K562 (cell line): ENCODE data around the gene FHIT. TPM values are rescaled to one million over a fixed set of nuclear protein-coding genes. Genes with fewer than 3 reads are reported as not detected.

Experiments
- ATAC-seq: fragments of 200-7000 bp; cut with Tn5 transposase; 3 replicates; pipeline ENCODE4 v1.9.1; 2020; ENCODE audit warnings: moderate library complexity
- BruUV-seq: library from RNA; stranded (reverse); fragments of 400-500 nt; replicated peaks from 2 replicates; lab custom pipeline; 2021; lab: Mats Ljungman, UMichigan
- CTCF ChIA-PET: fragments of 300-600 bp; formaldehyde crosslinking; extraction: SDS; loops from one replicate; lab custom pipeline; 2021; ENCODE audit warnings: low intra/inter-chr PET ratio; lab: Yijun Ruan, JAX
- POLR2A ChIA-PET: fragments of 300-600, 350-650 bp; sonication (Branson Sonifier 250); formaldehyde crosslinking; extraction: SDS; loops from one replicate; lab custom pipeline; 2021; ENCODE audit warnings: antibody characterized with exemption, inconsistent platforms; lab: Yijun Ruan, JAX
- DNase-seq, 4 experiments: peaks; one replicate each; pipeline versions ENCODE4 v3.0.0 to v3.0.0-alpha.2; 2011 to 2018; ENCODE audit warnings: low spot score in 3 of 4, mixed read lengths in 3 of 4; ENCODE audit errors: extremely low read depth in 1 of 4
- FAIRE-seq: peaks from 2 replicates; lab custom pipeline; 2011; peaks lifted over from hg19 to GRCh38; lab: Jason Lieb, UNC
- H2AFZ ChIP-seq: 2 replicates; pipeline ENCODE4 v1.6.0; 2011; ENCODE audit warnings: low read depth, low read length, control low read depth, inconsistent platforms
- H3K27ac ChIP-seq: fragments of 200-600 bp; 3 replicates; pipeline ENCODE4 v1.8.0; 2011; ENCODE audit warnings: low read depth, mild to moderate bottlenecking, control low read depth, inconsistent platforms, low read length, moderate library complexity, mixed read lengths; ENCODE audit errors: extremely low read depth
- H3K27me3 ChIP-seq, 2 experiments: fragments of 300-600 bp in 1 of 2; 2 replicates in 1 of 2; 3 replicates in 1 of 2; pipeline versions ENCODE4 v1.6.0 to v1.8.0; 2011; ENCODE audit warnings: inconsistent platforms in 2 of 2, low read length in 2 of 2, mild to moderate bottlenecking in 1 of 2, mixed read lengths in 1 of 2, moderate library complexity in 1 of 2; ENCODE audit not compliant: control insufficient read depth in 2 of 2, insufficient read depth in 2 of 2
- H3K36me3 ChIP-seq: fragments of 300-600 bp; 3 replicates; pipeline ENCODE4 v1.8.0; 2011; ENCODE audit warnings: mild to moderate bottlenecking, low read length, inconsistent platforms; ENCODE audit not compliant: control insufficient read depth, insufficient read depth
- H3K4me1 ChIP-seq, 2 experiments: fragments of 200-600 bp in 1 of 2; replicated peaks in 1 of 2; 2 replicates in 1 of 2; 3 replicates in 1 of 2; pipeline versions ENCODE4 v1.5.1 to v1.8.0; 2011; ENCODE audit warnings: inconsistent platforms in 2 of 2, low read length in 2 of 2, mild to moderate bottlenecking in 1 of 2, mixed read lengths in 1 of 2, moderate library complexity in 1 of 2; ENCODE audit not compliant: control insufficient read depth in 2 of 2, insufficient read depth in 2 of 2
- H3K4me2 ChIP-seq: 2 replicates; pipeline ENCODE4 v1.6.1; 2011; ENCODE audit warnings: low read length, control low read depth, inconsistent platforms, mixed read lengths; ENCODE audit not compliant: insufficient read depth
- H3K4me3 ChIP-seq: fragments of 200-600 bp; sonication (generic), shearing (Covaris generic); 2 replicates; pipeline ENCODE4 v1.5.1; 2016; ENCODE audit warnings: control low read depth, inconsistent platforms
- H3K79me2 ChIP-seq: fragments of 200-600 bp; 3 replicates; pipeline ENCODE4 v1.8.0; 2011; ENCODE audit warnings: low read length, inconsistent platforms; ENCODE audit not compliant: control insufficient read depth, insufficient read depth
- H3K9ac ChIP-seq, 2 experiments: 2 replicates each; pipeline versions ENCODE4 v1.6.0 to v1.6.1; 2011; ENCODE audit warnings: low read depth in 2 of 2, low read length in 2 of 2, control low read depth in 1 of 2, inconsistent platforms in 1 of 2, mild to moderate bottlenecking in 1 of 2, mixed read lengths in 1 of 2; ENCODE audit not compliant: insufficient read depth in 1 of 2
- H3K9me1 ChIP-seq: one replicate; pipeline ENCODE4 v1.6.0; 2011; ENCODE audit warnings: inconsistent platforms, mild to moderate bottlenecking, low read length, moderate library complexity; ENCODE audit not compliant: control insufficient read depth, insufficient read depth
- H3K9me3 ChIP-seq: replicated peaks from 2 replicates; pipeline ENCODE4 v1.5.1; 2011; ENCODE audit warnings: low read depth, low read length, inconsistent platforms; ENCODE audit not compliant: control insufficient read depth, insufficient read depth
- H4K20me1 ChIP-seq: replicated peaks from 2 replicates; pipeline ENCODE4 v1.6.1; 2011; ENCODE audit warnings: low read length, inconsistent platforms, mixed read lengths; ENCODE audit not compliant: control insufficient read depth, insufficient read depth
- FOXP4 ChIP-seq: sonication (generic); formaldehyde crosslinking; IDR thresholded peaks from 2 replicates; pipeline ENCODE4 v1.8.0; 2022; ENCODE audit warnings: mild to moderate bottlenecking, missing genetic modification reagents, borderline replicate concordance
- HDGF ChIP-seq: fragments of 450-650 bp; IDR thresholded peaks from 2 replicates; pipeline ENCODE4 v1.6.1; 2016
- HNRNPL ChIP-seq: fragments of 200-400 bp; formaldehyde crosslinking; IDR thresholded peaks from 2 replicates; pipeline ENCODE4 v1.6.1; 2017; ENCODE audit warnings: low read depth, mild to moderate bottlenecking, low read length
- KAT8 ChIP-seq: fragments of 450-650 bp; IDR thresholded peaks from 2 replicates; pipeline ENCODE4 v1.6.1; 2016; ENCODE audit warnings: low read depth, mild to moderate bottlenecking
- NCOA6 ChIP-seq: fragments of 450-650 bp; IDR thresholded peaks from 2 replicates; pipeline ENCODE4 v1.6.1; 2017; ENCODE audit warnings: mild to moderate bottlenecking
- PHF21A ChIP-seq: fragments of 450-650 bp; IDR thresholded peaks from 2 replicates; pipeline ENCODE4 v1.6.1; 2017; ENCODE audit warnings: low read depth, borderline replicate concordance
- PTTG1 ChIP-seq: fragments of 450-650 bp; IDR thresholded peaks from 2 replicates; pipeline ENCODE4 v1.6.1; 2016; ENCODE audit warnings: low read depth, mild to moderate bottlenecking, missing genetic modification characterization, missing compliant biosample characterization
- RBM34 ChIP-seq: fragments of 200-400 bp; formaldehyde crosslinking; IDR thresholded peaks from 2 replicates; pipeline ENCODE4 v1.6.1; 2018; ENCODE audit warnings: low read length, borderline replicate concordance; ENCODE audit not compliant: insufficient read depth
- RNF2 ChIP-seq: sonication (generic); IDR thresholded peaks from 2 replicates; pipeline ENCODE4 v1.6.1; 2016
- SFPQ ChIP-seq: fragments of 200-400 bp; formaldehyde crosslinking; IDR thresholded peaks from 2 replicates; pipeline ENCODE4 v1.6.1; 2017; ENCODE audit warnings: mild to moderate bottlenecking, low read depth, low read length, moderate library complexity
- STAT5B ChIP-seq: fragments of 250-450 bp; sonication (Bioruptor Pico); IDR thresholded peaks from 2 replicates; pipeline ENCODE4 v1.8.0; 2021; ENCODE audit warnings: mild to moderate bottlenecking, inconsistent platforms
- TCF7 ChIP-seq: sonication (generic); IDR thresholded peaks from 2 replicates; pipeline ENCODE4 v1.6.1; 2016; ENCODE audit warnings: antibody characterized with exemption, borderline replicate concordance
- ZBED1 ChIP-seq: IDR thresholded peaks from 2 replicates; pipeline ENCODE4 v1.6.1; 2014
- ZNF354B ChIP-seq: fragments of 250-450 bp; sonication (Bioruptor Pico); IDR thresholded peaks from 2 replicates; pipeline ENCODE4 v1.4.0; 2020
- ZNF561 ChIP-seq: fragments of 450-650 bp; formaldehyde crosslinking; conservative IDR thresholded peaks from 2 replicates; pipeline ENCODE4 v1.4.0; 2020; ENCODE audit warnings: mild to moderate bottlenecking, moderate library complexity
- ZNF583 ChIP-seq: fragments of 250-450 bp; sonication (Bioruptor Pico); IDR thresholded peaks from 2 replicates; pipeline ENCODE4 v1.4.0; 2020
- in situ Hi-C: fragments of 300-500 bp; cut with MboI; formaldehyde crosslinking; loops from 4 replicates; pipeline ENCODE4 v1.15.0; 2018; ENCODE audit warnings: inconsistent platforms, mixed read lengths
- intact Hi-C: fragments of 100-400 bp; cut with micrococcal nuclease; formaldehyde crosslinking; loops from 2 replicates; pipeline ENCODE4 v1.14.2; 2022
- polyA plus RNA-seq, 8 experiments: library from polyadenylated mRNA; depleted of rRNA in 4 of 8; stranded (reverse) in 5 of 8; unstranded in 3 of 8; fragments of >200 nt; fragmentation: Nextera tagmentation in 2 of 8; fragmentation: Illumina TruSeq in 1 of 8; extraction: Ambion mirVana in 2 of 8; extraction: Trizol in 1 of 8; gene quantifications; 2 replicates each; pipeline versions ENCODE4 v1.2.1 to v1.2.3, GENCODE V29; 2011 to 2014; ENCODE audit warnings: inconsistent platforms in 1 of 8, missing spikeins in 1 of 8
- total RNA-seq, 7 experiments: library from RNA; depleted of rRNA in 6 of 7; stranded (reverse); fragments of >200 nt in 6 of 7; fragmentation: Illumina TruSeq in 2 of 7; extraction: Trizol in 2 of 7; gene quantifications; 2 replicates each; pipeline versions ENCODE4 v1.2.1 to v1.2.3, GENCODE V29; 2011 to 2021; ENCODE audit warnings: low replicate concordance in 1 of 7

Gene FHIT
- total and polyA plus RNA-seq, 9 of the 15 experiments (the other 6 are each of a cell fraction or from before 2014, with no cell fraction given): 1.7 to 9.1 (median 4.3) TPM

GRCh38 chr3:60076331-60076730, 1174.9 kb downstream of the FHIT start (continued):
- TF ChIP-seq HNRNPL (no peak), ZNF583 (CRISPR knock-in tag) (no peak), PHF21A (no peak)

- Histone ChIP-seq H3K9me3 (no peaks in the 10 kb centered on the region), H3K9ac (no peak overlapping the region), H2AFZ (no peak overlapping the region), H3K4me2 (no peak overlapping the region), H3K9me1 (no peaks in the 10 kb centered on the region), H3K4me3 (no peak overlapping the region), H3K27me3 (no peaks in the 10 kb centered on the region), H3K27ac (no peak overlapping the region), H4K20me1 (no peaks in the 10 kb centered on the region), H3K36me3 (no peaks in the 10 kb centered on the region), H3K79me2 (no peaks in the 10 kb centered on the region)
- in situ Hi-C loops (no loop called here), intact Hi-C loops (no loop called here)
- ChIA-PET CTCF (no interaction called here), POLR2A (no interaction called here)
- BruUV-seq: no TSS peak
- ATAC-seq: no peak
- no peak for FAIRE-seq
- TF ChIP-seq FOXP4 (CRISPR knock-in tag) (no peak), NCOA6 (no peak), HDGF (no peak), ZBED1 (no peak), RBM34 (no peak), TCF7 (no peak), ZNF354B (CRISPR knock-in tag) (no peak), RNF2 (no peak), STAT5B (CRISPR knock-in tag) (no peak), SFPQ (no peak), ZNF561 (CRISPR knock-in tag) (no peak), KAT8 (no peak), PTTG1 (tag) (no peak)
- TF ChIP-seq, all 486 proteins: peak for 0
- no peak for DNase-seq
- H3K4me1 ChIP-seq: no peaks in the 10 kb centered on the region
Measured at GRCh38 chr3:60073942-60074341, 1177.3 kb downstream of the FHIT start.
